Duodenal mucosa (tissue), 2 donors: ENCODE results near the gene FAM83B.
"Not testable (repeated sequence)": the region's sequence is repeated elsewhere in the genome, so short reads cannot be mapped to it uniquely, and the experiment has no call there.

Experiments
- H3K27ac ChIP-seq: one replicate; pipeline ENCODE4 v1.7.0; 2013; ENCODE audit warnings: low read depth, low read length
- H3K27me3 ChIP-seq, 2 donors: one replicate each; pipeline ENCODE4 v1.7.0; 2013; ENCODE audit warnings: low read length in 2 of 2, control low read depth in 1 of 2; ENCODE audit not compliant: insufficient read depth in 2 of 2, control insufficient read depth in 1 of 2
- H3K36me3 ChIP-seq, 2 donors: one replicate each; pipeline ENCODE4 v1.7.0; 2013; ENCODE audit warnings: low read length in 2 of 2, control low read depth in 1 of 2; ENCODE audit not compliant: insufficient read depth in 2 of 2, control insufficient read depth in 1 of 2
- H3K4me1 ChIP-seq, 2 donors: one replicate each; pipeline ENCODE4 v1.7.0; 2013; ENCODE audit warnings: low read length in 2 of 2, control low read depth in 1 of 2; ENCODE audit not compliant: insufficient read depth in 2 of 2, control insufficient read depth in 1 of 2
- H3K4me3 ChIP-seq, 2 donors: one replicate each; pipeline ENCODE4 v1.7.0; 2013; ENCODE audit warnings: low read length in 2 of 2, low read depth in 1 of 2
- H3K9ac ChIP-seq, 2 donors: one replicate each; pipeline ENCODE4 v1.7.0; 2013; ENCODE audit warnings: low read length in 2 of 2, low read depth in 1 of 2
- H3K9me3 ChIP-seq, 2 donors: one replicate each; pipeline ENCODE4 v1.7.0; 2013; ENCODE audit warnings: low read length in 2 of 2, control low read depth in 1 of 2; ENCODE audit not compliant: control insufficient read depth in 1 of 2

The FAM83B gene

GRCh38 chr6:54876871-54877270 is 30.3 kb downstream of the FAM83B start:
- Histone ChIP-seq H3K27ac (no peak overlapping the region), H3K9ac (no peak overlapping the region), H3K9me3 (no peaks in the 10 kb centered on the region), H3K4me1 (peaks cover 16 to 24% of the 10 kb centered on the region in 2 donors), H3K27me3 (no peaks in the 10 kb centered on the region), H3K36me3 (no peaks in the 10 kb centered on the region), H3K4me3 (no peak overlapping the region)

- Histone ChIP-seq H3K36me3 (no peaks in the 10 kb centered on the region), H3K9me3 (peaks cover 0 to 4% of the 10 kb centered on the region in 2 donors), H3K4me3 (no peak overlapping the region), H3K9ac (no peak overlapping the region), H3K27ac (no peak overlapping the region), H3K4me1 (peaks cover 16 to 24% of the 10 kb centered on the region in 2 donors), H3K27me3 (no peaks in the 10 kb centered on the region)
These were observed 31.2 kb downstream of the FAM83B start for GRCh38 chr6:54877713-54878317.

DNA sequence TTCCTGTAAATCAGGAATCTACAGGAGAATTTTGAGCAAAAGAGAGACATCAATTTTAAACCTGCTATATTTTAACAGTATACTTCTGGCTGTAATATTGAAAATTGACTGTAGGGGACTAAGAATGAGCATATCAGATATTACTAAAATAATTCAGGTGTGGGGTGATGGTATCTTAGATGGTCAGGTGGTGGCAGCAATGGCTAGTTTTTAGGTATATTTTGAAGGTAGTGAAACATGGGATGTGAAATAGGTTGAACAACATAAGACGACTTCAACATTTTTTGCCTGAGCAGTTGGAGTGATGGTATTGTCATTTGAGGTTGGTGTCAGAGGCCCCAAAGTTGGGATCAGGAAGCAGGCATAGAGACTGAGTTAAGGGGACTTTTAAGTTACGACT is 32.1 kb downstream of the FAM83B start:
- Histone ChIP-seq H3K36me3 (no peaks in the 10 kb centered on the region), H3K9ac (no peak overlapping the region), H3K27ac (no peak overlapping the region), H3K27me3 (no peaks in the 10 kb centered on the region), H3K9me3 (peaks cover 0 to 4% of the 10 kb centered on the region in 2 donors), H3K4me3 (no peak overlapping the region), H3K4me1 (peaks cover 16 to 24% of the 10 kb centered on the region in 2 donors)

DNA sequence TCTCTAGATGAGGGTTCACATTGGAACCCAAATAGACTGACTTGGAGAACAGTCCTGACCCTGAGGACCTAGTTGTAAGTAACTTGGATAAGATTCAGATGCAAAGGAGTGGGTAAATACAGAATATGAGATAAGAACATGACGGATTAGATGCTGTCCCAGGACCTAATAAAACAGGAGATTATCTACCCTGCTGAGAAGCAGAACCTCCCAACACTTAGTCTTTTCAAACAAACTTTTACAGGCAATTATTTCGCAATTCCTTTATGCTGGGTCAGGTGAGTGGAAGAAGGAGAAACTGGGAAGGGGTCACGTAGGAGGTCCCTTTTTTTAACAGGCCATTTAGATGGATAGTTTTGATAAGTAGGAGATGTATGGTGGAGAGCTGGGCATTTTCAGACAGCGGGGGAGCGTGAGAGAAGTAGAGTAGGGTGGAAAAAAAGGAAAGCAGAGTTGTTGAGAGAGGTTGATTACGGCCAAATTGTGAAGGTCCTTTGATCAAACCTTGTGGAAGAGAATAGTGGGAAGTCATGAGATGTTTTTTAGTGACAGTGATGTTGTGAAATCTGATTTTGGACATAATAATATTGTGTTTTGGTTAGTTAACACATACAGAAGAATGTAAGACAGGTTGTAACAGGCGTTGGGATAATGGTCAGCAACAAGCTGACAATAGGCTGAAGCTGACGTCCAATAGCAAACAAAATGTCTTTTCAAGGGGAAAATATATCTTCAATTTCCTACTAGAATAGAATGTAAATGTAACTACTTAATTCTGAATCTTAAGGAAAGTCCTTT is 32.8 kb downstream of the FAM83B start:
- H3K9me3 ChIP-seq = peaks cover 0 to 4% of the 10 kb centered on the region in 2 donors
- H3K27ac ChIP-seq = no peak overlapping the region
- H3K4me1 ChIP-seq = peaks cover 15 to 22% of the 10 kb centered on the region in 2 donors
- H3K4me3 ChIP-seq = peak overlapping the region in 1 of 2 donors; percentile 26
- no peaks in the 10 kb centered on the region for H3K27me3 ChIP-seq
- H3K36me3 ChIP-seq = no peaks in the 10 kb centered on the region
- H3K9ac ChIP-seq = no peak overlapping the region

- Histone ChIP-seq H3K9me3 (peaks cover 0 to 4% of the 10 kb centered on the region in 2 donors), H3K27ac (no peak overlapping the region)
These were observed 34.6 kb downstream of the FAM83B start for GRCh38 chr6:54881067-54881730.

GRCh38 chr6:54881891-54882290 is 35.3 kb downstream of the FAM83B start:
- not testable (repeated sequence) for H3K9me3 ChIP-seq

More at GRCh38 chr6:54881067-54881730, 34.6 kb downstream of the FAM83B start:
- Histone ChIP-seq H3K27me3 (no peaks in the 10 kb centered on the region), H3K4me3 (no peak overlapping the region), H3K9ac (no peak overlapping the region), H3K4me1 (peaks cover 11 to 19% of the 10 kb centered on the region in 2 donors), H3K36me3 (no peaks in the 10 kb centered on the region)

DNA sequence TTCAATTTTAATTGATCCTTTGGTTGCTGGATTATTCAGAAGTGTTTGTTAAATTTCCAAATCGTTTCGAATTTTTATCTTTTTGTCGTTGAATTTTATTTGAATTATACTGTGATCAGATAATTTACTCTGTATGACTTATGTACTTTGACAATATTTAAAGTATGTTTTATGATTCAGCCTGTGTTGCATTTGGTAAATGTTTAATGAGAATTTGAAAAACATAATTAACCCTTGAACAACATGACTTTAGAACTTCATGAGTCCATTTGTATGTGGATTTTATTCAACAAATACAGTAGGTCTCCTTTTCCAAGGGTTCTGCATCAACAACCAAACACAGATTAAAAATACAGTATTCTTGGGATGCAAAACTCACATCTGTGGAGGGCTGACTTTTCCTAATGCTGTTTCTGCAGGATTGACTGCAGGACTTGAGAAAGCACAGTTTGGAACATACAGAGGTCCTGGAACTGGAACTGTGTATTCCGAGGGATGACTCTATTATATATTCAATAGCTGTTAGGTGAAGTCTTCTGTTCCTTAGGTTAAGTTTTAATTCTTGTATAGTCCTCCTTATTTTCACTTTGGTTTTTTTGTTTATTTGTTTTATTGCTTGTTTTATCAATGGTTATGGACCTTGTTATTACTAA is 40.5 kb downstream of the FAM83B start:
- no peak overlapping the region for H3K9ac ChIP-seq
- peaks cover 0 to 3% of the 10 kb centered on the region in 2 donors for H3K9me3 ChIP-seq
- H3K4me3 ChIP-seq = peak overlapping the region in 1 of 2 donors; percentile 43
- H3K4me1 ChIP-seq = no peaks in the 10 kb centered on the region
- H3K27ac ChIP-seq = no peak overlapping the region
- H3K27me3 ChIP-seq = no peaks in the 10 kb centered on the region
- H3K36me3 ChIP-seq = no peaks in the 10 kb centered on the region

More at GRCh38 chr6:54881891-54882290, 35.3 kb downstream of the FAM83B start:
- H3K4me3 ChIP-seq, H3K27ac ChIP-seq, H3K36me3 ChIP-seq, H3K27me3 ChIP-seq, H3K9ac ChIP-seq: not testable (repeated sequence)
- H3K4me1 ChIP-seq = peaks cover 11 to 19% of the 10 kb centered on the region in 2 donors

- Histone ChIP-seq H3K27me3 (no peaks in the 10 kb centered on the region), H3K27ac (no peak overlapping the region)
These were observed 45.0 kb downstream of the FAM83B start for GRCh38 chr6:54891536-54891935.

DNA sequence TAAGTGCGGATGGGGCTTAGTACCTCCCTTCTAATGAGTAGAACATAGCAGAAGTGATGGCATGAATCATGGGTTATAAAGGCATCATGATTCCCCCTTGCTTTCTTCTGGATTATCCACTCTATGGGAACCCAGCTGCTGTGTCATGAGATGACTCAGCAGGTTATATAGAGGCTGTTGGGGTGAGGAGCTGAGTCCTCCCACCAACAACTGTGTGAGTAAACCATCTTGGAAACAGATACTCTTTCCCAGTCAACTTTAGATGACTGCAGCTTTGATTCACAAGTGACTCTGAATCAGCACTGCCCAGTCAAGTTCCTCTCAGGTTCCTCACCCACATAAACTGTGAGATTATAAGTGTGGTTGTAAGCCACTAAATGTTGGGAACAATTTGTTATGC is 46.3 kb downstream of the FAM83B start:
- H3K4me1 ChIP-seq = peaks cover 6 to 19% of the 10 kb centered on the region in 2 donors
- H3K9ac ChIP-seq = no peak overlapping the region
- H3K27me3 ChIP-seq = no peaks in the 10 kb centered on the region
- no peaks in the 10 kb centered on the region for H3K9me3 ChIP-seq
- no peak overlapping the region for H3K27ac ChIP-seq
- no peaks in the 10 kb centered on the region for H3K36me3 ChIP-seq
- no peak overlapping the region for H3K4me3 ChIP-seq

More at GRCh38 chr6:54891536-54891935, 45.0 kb downstream of the FAM83B start:
- H3K4me1 ChIP-seq = peaks cover 6 to 15% of the 10 kb centered on the region in 2 donors
- H3K9me3 ChIP-seq = no peaks in the 10 kb centered on the region
- H3K36me3 ChIP-seq = no peaks in the 10 kb centered on the region
- no peak overlapping the region for H3K4me3 ChIP-seq
- no peak overlapping the region for H3K9ac ChIP-seq
